GM12878 (cell line): Measurements from ENCODE around the gene IFT27. TPM values are rescaled to one million over a fixed set of nuclear protein-coding genes. Genes with fewer than 3 reads are reported as not detected.

ENCODE experiments used
- ATAC-seq: fragments of 200-7000 bp; cut with Tn5 transposase; 3 replicates; pipeline ENCODE4 v1.9.1; 2020; ENCODE audit warnings: mild to moderate bottlenecking, moderate library complexity
- BruUV-seq: library from RNA; stranded (reverse); fragments of 400-500 nt; replicated peaks from 2 replicates; lab custom pipeline; 2021; lab: Mats Ljungman, UMichigan
- CTCF ChIA-PET: fragments of 300-600 bp; sonication (Branson Sonifier 250); formaldehyde crosslinking; extraction: SDS; loops from one replicate; lab custom pipeline; 2021; ENCODE audit warnings: inconsistent platforms; lab: Yijun Ruan, JAX
- POLR2A ChIA-PET: fragments of 350-600 bp; formaldehyde crosslinking; extraction: SDS; loops from one replicate; lab custom pipeline; 2021; ENCODE audit warnings: inconsistent platforms; lab: Charles Lee
- RAD21 ChIA-PET: fragments of 300-600 bp; sonication (Branson Sonifier 250); formaldehyde crosslinking; loops from one replicate; lab custom pipeline; 2023; ENCODE audit warnings: antibody characterized with exemption; ENCODE audit not compliant: unreplicated experiment; lab: Charles Lee
- SMC1A ChIA-PET: fragments of 300-600 bp; sonication (Branson Sonifier 250); formaldehyde crosslinking; loops from one replicate; lab custom pipeline; 2023; ENCODE audit not compliant: unreplicated experiment, uncharacterized antibody; lab: Charles Lee
- DNase-seq: peaks from one replicate; pipeline ENCODE4 v3.0.0-alpha.2; 2011; ENCODE audit warnings: low read depth, low spot score
- FAIRE-seq: peaks from 3 replicates; lab custom pipeline; 2011; peaks lifted over from hg19 to GRCh38; lab: Jason Lieb, UNC
- H2AFZ ChIP-seq: 2 replicates; pipeline ENCODE4 v1.6.0; 2011; ENCODE audit warnings: low read depth, low read length, control low read depth; ENCODE audit not compliant: control insufficient read depth
- H3K27ac ChIP-seq: 2 replicates; pipeline ENCODE4 v1.5.1; 2011; ENCODE audit warnings: control low read depth; ENCODE audit not compliant: control insufficient read depth, insufficient read depth
- H3K27me3 ChIP-seq, 2 experiments: replicated peaks in 1 of 2; 2 replicates each; pipeline versions ENCODE4 v1.6.0 to v1.6.1; 2011; ENCODE audit warnings: low read length in 1 of 2; ENCODE audit not compliant: control insufficient read depth in 2 of 2, insufficient read depth in 2 of 2
- H3K36me3 ChIP-seq, 2 experiments: 2 replicates each; pipeline ENCODE4 v1.5.1; 2011; ENCODE audit warnings: low read length in 1 of 2; ENCODE audit not compliant: control insufficient read depth in 2 of 2, insufficient read depth in 2 of 2
- H3K4me1 ChIP-seq: 2 replicates; pipeline ENCODE4 v1.6.1; 2011; ENCODE audit warnings: mild to moderate bottlenecking, low read length, moderate library complexity, mixed read lengths; ENCODE audit not compliant: control insufficient read depth, insufficient read depth
- H3K4me2 ChIP-seq: 2 replicates; pipeline ENCODE4 v1.6.0; 2011; ENCODE audit warnings: control low read depth; ENCODE audit not compliant: control insufficient read depth, insufficient read depth
- H3K4me3 ChIP-seq: fragments of 200-600 bp; sonication (generic); 2 replicates; pipeline ENCODE4 v1.5.1; 2016
- H3K79me2 ChIP-seq: 2 replicates; pipeline ENCODE4 v1.6.0; 2011; ENCODE audit warnings: low read length; ENCODE audit not compliant: control insufficient read depth, insufficient read depth
- H3K9ac ChIP-seq: 2 replicates; pipeline ENCODE4 v1.8.0; 2011; ENCODE audit warnings: low read length, control low read depth, mixed read lengths; ENCODE audit not compliant: control insufficient read depth, insufficient read depth
- H3K9me3 ChIP-seq: replicated peaks from 3 replicates; pipeline ENCODE4 v1.5.1; 2011; ENCODE audit warnings: mild to moderate bottlenecking, low read length; ENCODE audit not compliant: control insufficient read depth, insufficient read depth
- H4K20me1 ChIP-seq: 2 replicates; pipeline ENCODE4 v1.6.0; 2011; ENCODE audit not compliant: control insufficient read depth, insufficient read depth
- BCL3 ChIP-seq: IDR thresholded peaks from 2 replicates; pipeline ENCODE4 v1.6.1; 2011; ENCODE audit warnings: borderline replicate concordance, low read depth, mild to moderate bottlenecking, moderate library complexity, low read length; ENCODE audit not compliant: insufficient read depth, poor library complexity, severe bottlenecking
- HSF1 ChIP-seq: fragments of 150-350 bp; IDR thresholded peaks from 2 replicates; pipeline ENCODE4 v1.6.1; 2014; ENCODE audit warnings: mild to moderate bottlenecking, low read depth, low read length
- MEF2A ChIP-seq: IDR thresholded peaks from 2 replicates; pipeline ENCODE4 v1.6.1; 2011; ENCODE audit warnings: low read depth, mild to moderate bottlenecking, low read length, moderate library complexity; ENCODE audit not compliant: insufficient read depth
- MYC ChIP-seq: IDR thresholded peaks from 2 replicates; pipeline ENCODE4 v1.6.1; 2011; ENCODE audit warnings: mild to moderate bottlenecking, low read length, moderate library complexity, inconsistent platforms; ENCODE audit not compliant: insufficient read depth, insufficient replicate concordance, insufficient read length, severe bottlenecking
- WGBS: methylation state at CpG from one replicate; pipeline ENCODE4 v1.1.6; 2016; ENCODE audit warnings: low lambda C conversion rate; ENCODE audit not compliant: insufficient replicate concordance, insufficient coverage; ENCODE audit errors: missing lambda C conversion rate; 5-methylcytosine and 5-hydroxymethylcytosine counted together
- in situ Hi-C: fragments of 300-500 bp; cut with MboI; formaldehyde crosslinking; loops from 9 replicates; pipeline ENCODE4 v1.14.3; 2018; ENCODE audit warnings: mixed read lengths
- intact Hi-C: fragments of 100-400 bp; cut with micrococcal nuclease; formaldehyde crosslinking; loops from one replicate; pipeline ENCODE4 v1.14.2; 2022; ENCODE audit not compliant: unreplicated experiment
- polyA plus RNA-seq, 11 experiments: library from polyadenylated mRNA; depleted of rRNA in 4 of 11; unstranded in 6 of 11; stranded (reverse) in 5 of 11; fragments of >200 nt; fragmentation: Nextera tagmentation in 4 of 11; fragmentation: Illumina TruSeq in 1 of 11; extraction: Ambion mirVana in 4 of 11; extraction: Trizol in 1 of 11; gene quantifications; 1 replicate in 1 of 11; 2 replicates in 10 of 11; pipeline versions ENCODE4 v1.2.1 to v1.2.3, GENCODE V29; 2011 to 2016; ENCODE audit warnings: inconsistent platforms in 2 of 11, missing spikeins in 2 of 11, low read depth in 1 of 11
- total RNA-seq, 4 experiments: library from RNA; depleted of rRNA in 3 of 4; stranded (reverse); fragments of >200 nt in 3 of 4; fragmentation: Illumina TruSeq in 1 of 4; extraction: Trizol in 1 of 4; gene quantifications; 2 replicates each; pipeline versions ENCODE4 v1.2.1 to v1.2.3, GENCODE V29; 2013 to 2021

IFT27 gene
- total and polyA plus RNA-seq, 10 of the 15 experiments (the other 5 are each of a cell fraction or from before 2014, with no cell fraction given) = 2.7 to 32.5 (median 10.2) TPM

GRCh38 chr22:36772451-36772850 is 3.5 kb downstream of the IFT27 start:
- no peak for ATAC-seq
- no peak overlapping the region for H3K9ac ChIP-seq
- DNase-seq = no peak
- no peak overlapping the region for H3K27ac ChIP-seq
- in situ Hi-C loops (no loop called here), intact Hi-C loops (no loop called here)
- 90% methylated on average over 8 of the region's 8 CpGs for WGBS
- H3K4me3 ChIP-seq = no peak overlapping the region
- RAD21 ChIA-PET = no interaction called here
- H4K20me1 ChIP-seq = 0 out of 2 replicates have a peak, but pooled peaks cover 3% of the 10 kb centered on the region
- H3K79me2 ChIP-seq = no peaks in the 10 kb centered on the region
- H3K4me2 ChIP-seq = no peak overlapping the region
- SMC1A ChIA-PET = interaction anchor here (0.6 kb wide), 1 partner anchor 225 kb away, joined by 4 read pairs; no protein-coding TSS in a partner anchor
- peak; percentile 42 for TF ChIP-seq BCL3
- TF ChIP-seq MYC = no peak
- no peak for TF ChIP-seq HSF1
- no peak for TF ChIP-seq MEF2A
- CTCF ChIA-PET = no interaction called here
- BruUV-seq = no TSS peak
- no peaks in the 10 kb centered on the region; a peak in 1 of 4 replicates for H3K27me3 ChIP-seq
- H3K4me1 ChIP-seq = peaks cover 11% of the 10 kb centered on the region
- FAIRE-seq = no peak
- H3K36me3 ChIP-seq = no peaks in the 10 kb centered on the region; a peak in 1 of 4 replicates
- no peak overlapping the region for H2AFZ ChIP-seq
- H3K9me3 ChIP-seq = no peaks in the 10 kb centered on the region
- POLR2A ChIA-PET = no interaction called here
